Thymus (tissue), 11 donors: Measurements from ENCODE around the gene FGR. TPM values are rescaled to one million over a fixed set of nuclear protein-coding genes. Genes with fewer than 3 reads are reported as not detected.

Experiments used
- DNase-seq, 9 donors: peaks; one replicate each; pipeline ENCODE4 v3.0.0-alpha.2; 2013; ENCODE audit warnings: low spot score in 9 of 9, low read depth in 6 of 9, missing footprints in 1 of 9
- H3K27ac ChIP-seq, 2 donors: one replicate each; pipeline ENCODE4 v1.5.1; 2013; ENCODE audit warnings: control low read depth in 1 of 2, low read depth in 1 of 2, low read length in 1 of 2, mild to moderate bottlenecking in 1 of 2, moderate library complexity in 1 of 2
- H3K27me3 ChIP-seq, 2 donors: one replicate each; pipeline ENCODE4 v1.5.1; 2013; ENCODE audit warnings: low read length in 1 of 2; ENCODE audit not compliant: control insufficient read depth in 2 of 2, insufficient read depth in 1 of 2
- H3K36me3 ChIP-seq, 2 donors: one replicate each; pipeline ENCODE4 v1.5.1; 2013; ENCODE audit warnings: low read length in 1 of 2, mild to moderate bottlenecking in 1 of 2, moderate library complexity in 1 of 2; ENCODE audit not compliant: control insufficient read depth in 2 of 2, insufficient read depth in 2 of 2
- H3K4me1 ChIP-seq, 2 donors: one replicate each; pipeline ENCODE4 v1.5.1; 2013; ENCODE audit warnings: low read length in 2 of 2; ENCODE audit not compliant: control insufficient read depth in 2 of 2, insufficient read depth in 2 of 2
- H3K4me3 ChIP-seq, 2 donors: one replicate each; pipeline ENCODE4 v1.5.1; 2013; ENCODE audit warnings: low read length in 2 of 2, control low read depth in 1 of 2, mild to moderate bottlenecking in 1 of 2
- H3K9me3 ChIP-seq, 2 donors: one replicate each; pipeline ENCODE4 v1.5.1; 2013; ENCODE audit warnings: low read length in 1 of 2, mild to moderate bottlenecking in 1 of 2; ENCODE audit not compliant: control insufficient read depth in 2 of 2, insufficient read depth in 1 of 2
- WGBS: extraction: QIAGEN DNeasy Blood & Tissue Kit; methylation state at CpG from one replicate; pipeline ENCODE4 v1.1.7; 2013; 5-methylcytosine and 5-hydroxymethylcytosine counted together
- polyA plus RNA-seq: library from polyadenylated mRNA; stranded (reverse); fragments of 200-250 nt; gene quantifications from one replicate; pipeline ENCODE4 v1.2.3, GENCODE V29; 2013
- total RNA-seq: library from RNA; stranded (reverse); fragments of 120-200 nt; gene quantifications from one replicate; pipeline ENCODE4 v1.2.4, GENCODE V29; 2013
- donor health status: healthy.

Gene FGR
- total and polyA plus RNA-seq, 2 donors: 8.4 to 38.7 TPM

- H3K4me1 ChIP-seq: peaks cover 50 to 72% of the 10 kb centered on the region in 2 donors
- H3K27ac ChIP-seq: peak overlapping the region; percentile 20 to 58
- WGBS: 71% methylated on average over 7 of the region's 7 CpGs
- no peak overlapping the region for H3K4me3 ChIP-seq
- DNase-seq: no peak
- no peaks in the 10 kb centered on the region for H3K9me3 ChIP-seq
- peaks cover 0 to 6% of the 10 kb centered on the region in 2 donors for H3K27me3 ChIP-seq
- no peaks in the 10 kb centered on the region for H3K36me3 ChIP-seq
These were observed 58.2 kb downstream of the FGR start for GRCh38 chr1:27576806-27577227.

GRCh38 chr1:27575840-27576331 is 59.1 kb downstream of the FGR start:
- DNase-seq: peak in 1 of 9 donors; percentile 29
- H3K4me3 ChIP-seq: peak overlapping the region; percentile 14 to 47
- H3K27me3 ChIP-seq: peaks cover 0 to 6% of the 10 kb centered on the region in 2 donors
- H3K36me3 ChIP-seq: no peaks in the 10 kb centered on the region
- peak overlapping the region in 1 of 2 donors; percentile 15 for H3K27ac ChIP-seq
- H3K4me1 ChIP-seq: peaks cover 54 to 81% of the 10 kb centered on the region in 2 donors
- H3K9me3 ChIP-seq: no peaks in the 10 kb centered on the region
- 19% methylated on average over 44 of the region's 44 CpGs for WGBS

GRCh38 chr1:27574871-27575831 is 59.8 kb downstream of the FGR start:
- no peaks in the 10 kb centered on the region for H3K9me3 ChIP-seq
- DNase-seq: peak in 1 of 9 donors; percentile 56
- peak overlapping the region; percentile 63 to 72 for H3K27ac ChIP-seq
- no peaks in the 10 kb centered on the region for H3K36me3 ChIP-seq
- H3K4me3 ChIP-seq: peak overlapping the region; percentile 21 to 47
- 24% methylated on average over 83 of the region's 83 CpGs for WGBS
- H3K27me3 ChIP-seq: peaks cover 0 to 6% of the 10 kb centered on the region in 2 donors
- H3K4me1 ChIP-seq: peaks cover 54 to 88% of the 10 kb centered on the region in 2 donors

GRCh38 chr1:27574001-27574781 is 60.8 kb downstream of the FGR start:
- Histone ChIP-seq H3K36me3 (no peaks in the 10 kb centered on the region), H3K4me1 (peaks cover 52 to 93% of the 10 kb centered on the region in 2 donors), H3K27me3 (peaks cover 0 to 6% of the 10 kb centered on the region in 2 donors), H3K4me3 (no peak overlapping the region), H3K27ac (peak overlapping the region in 1 of 2 donors; percentile 63), H3K9me3 (no peaks in the 10 kb centered on the region)
- 95% methylated on average over 8 of the region's 8 CpGs for WGBS
- no peak for DNase-seq

- WGBS: 86% methylated on average over 14 of the region's 14 CpGs
- H3K9me3 ChIP-seq: no peaks in the 10 kb centered on the region
- DNase-seq: no peak
- H3K27ac ChIP-seq: peak overlapping the region; percentile 6 to 63
- peaks cover 0 to 6% of the 10 kb centered on the region in 2 donors for H3K27me3 ChIP-seq
- H3K4me3 ChIP-seq: no peak overlapping the region
- peaks cover 0 to 2% of the 10 kb centered on the region in 2 donors for H3K36me3 ChIP-seq
- H3K4me1 ChIP-seq: peaks cover 54 to 95% of the 10 kb centered on the region in 2 donors
These were observed 62.1 kb downstream of the FGR start for GRCh38 chr1:27572679-27573426.

- peaks cover 0 to 8% of the 10 kb centered on the region in 2 donors for H3K36me3 ChIP-seq
- H3K9me3 ChIP-seq: no peaks in the 10 kb centered on the region
- 45% methylated on average over 9 of the region's 9 CpGs for WGBS
- no peak overlapping the region for H3K4me3 ChIP-seq
- H3K4me1 ChIP-seq: peaks cover 51 to 95% of the 10 kb centered on the region in 2 donors
- peaks cover 0 to 6% of the 10 kb centered on the region in 2 donors for H3K27me3 ChIP-seq
- peak in 1 of 9 donors; percentile 38 for DNase-seq
- peak overlapping the region; percentile 1 to 63 for H3K27ac ChIP-seq
These were observed 62.8 kb downstream of the FGR start for GRCh38 chr1:27572019-27572678.

- peak overlapping the region; percentile 18 to 63 for H3K27ac ChIP-seq
- no peaks in the 10 kb centered on the region for H3K9me3 ChIP-seq
- H3K4me1 ChIP-seq: peaks cover 46 to 95% of the 10 kb centered on the region in 2 donors
- WGBS: 64% methylated on average over 18 of the region's 18 CpGs
- peaks cover 0 to 6% of the 10 kb centered on the region in 2 donors for H3K27me3 ChIP-seq
- peak in 4 of 9 donors; percentile 39 to 78 (median 66) for DNase-seq
- H3K36me3 ChIP-seq: peaks cover 0 to 8% of the 10 kb centered on the region in 2 donors
- H3K4me3 ChIP-seq: no peak overlapping the region
These were observed 63.5 kb downstream of the FGR start for GRCh38 chr1:27571439-27572018.

- 72% methylated on average over 3 of the region's 3 CpGs for WGBS
- H3K27me3 ChIP-seq: peaks cover 0 to 2% of the 10 kb centered on the region in 2 donors
- peaks cover 0 to 3% of the 10 kb centered on the region in 2 donors for H3K9me3 ChIP-seq
- H3K27ac ChIP-seq: peak overlapping the region in 1 of 2 donors; percentile 49
- H3K36me3 ChIP-seq: peaks cover 0 to 8% of the 10 kb centered on the region in 2 donors
- no peak overlapping the region for H3K4me3 ChIP-seq
- peaks cover 39 to 94% of the 10 kb centered on the region in 2 donors for H3K4me1 ChIP-seq
- no peak for DNase-seq
These were observed 64.2 kb downstream of the FGR start for GRCh38 chr1:27570784-27571183.
